ENCODE results near the gene FSTL5. TPM values are rescaled to one million over a fixed set of nuclear protein-coding genes. Genes with fewer than 3 reads are reported as not detected.
"Not testable (repeated sequence)": the region's sequence is repeated elsewhere in the genome, so short reads cannot be mapped to it uniquely, and the experiment has no call there.

FSTL5 gene
- polyA plus RNA-seq, 3 donors, result 1.6 to 3.4 (median 1.9) TPM

- no peak for DNase-seq
Measured at GRCh38 chr4:161856711-161857326, 307.0 kb downstream of the FSTL5 start.

GRCh38 chr4:161850631-161851030 is 313.2 kb downstream of the FSTL5 start:
- DNase-seq, result no peak

GRCh38 chr4:161841759-161842158 is 322.0 kb downstream of the FSTL5 start:
- no peak for DNase-seq

- DNase-seq, result no peak
Measured at GRCh38 chr4:161829591-161829990, 334.2 kb downstream of the FSTL5 start.

- DNase-seq, result no peak
Measured at GRCh38 chr4:161828061-161828460, 335.7 kb downstream of the FSTL5 start.

GRCh38 chr4:161827013-161827412 is 336.8 kb downstream of the FSTL5 start:
- DNase-seq, result no peak

GRCh38 chr4:161823450-161823849 is 340.4 kb downstream of the FSTL5 start:
- no peak for DNase-seq

GRCh38 chr4:161822174-161822573 is 341.6 kb downstream of the FSTL5 start:
- DNase-seq, result no peak

- no peak for DNase-seq
Measured at GRCh38 chr4:161817914-161818313, 345.9 kb downstream of the FSTL5 start.

- DNase-seq, result no peak
Measured at GRCh38 chr4:161816958-161817357, 346.8 kb downstream of the FSTL5 start.

- DNase-seq, result no peak
Measured at GRCh38 chr4:161815841-161816240, 348.0 kb downstream of the FSTL5 start.

GRCh38 chr4:161813889-161814288 is 349.9 kb downstream of the FSTL5 start:
- DNase-seq, result no peak

- no peak for DNase-seq
Measured at GRCh38 chr4:161813389-161813788, 350.4 kb downstream of the FSTL5 start.

- DNase-seq, result no peak
Measured at GRCh38 chr4:161803171-161803570, 360.6 kb downstream of the FSTL5 start.

- DNase-seq, result no peak
Measured at GRCh38 chr4:161799710-161800109, 364.1 kb downstream of the FSTL5 start.

- no peak for DNase-seq
Measured at GRCh38 chr4:161792991-161793390, 370.8 kb downstream of the FSTL5 start.

- DNase-seq, result no peak
Measured at GRCh38 chr4:161791796-161792556, 371.8 kb downstream of the FSTL5 start.

- DNase-seq, result no peak
Measured at GRCh38 chr4:161767116-161767515, 396.7 kb downstream of the FSTL5 start.

GRCh38 chr4:161762796-161763195 is 401.0 kb downstream of the FSTL5 start:
- no peak for DNase-seq

GRCh38 chr4:161760008-161760407 is 403.8 kb downstream of the FSTL5 start:
- no peak for DNase-seq

GRCh38 chr4:161758412-161758811 is 405.4 kb downstream of the FSTL5 start:
- not testable (repeated sequence) for DNase-seq

- no peak for DNase-seq
Measured at GRCh38 chr4:161728929-161729328, 434.9 kb downstream of the FSTL5 start.

GRCh38 chr4:161721947-161722346 is 441.9 kb downstream of the FSTL5 start:
- no peak for DNase-seq

- no peak for DNase-seq
Measured at GRCh38 chr4:161717084-161717483, 446.7 kb downstream of the FSTL5 start.
